H9 (cell line): Measurements from ENCODE around the gene KRTAP5-1. TPM values are rescaled to one million over a fixed set of nuclear protein-coding genes. Genes with fewer than 3 reads are reported as not detected.

Experiments used
- DNase-seq: peaks from one replicate; pipeline ENCODE4 v3.0.0-alpha.2; 2017
- H2AFZ ChIP-seq: one replicate; pipeline ENCODE4 v1.6.1; 2013; ENCODE audit warnings: mild to moderate bottlenecking, low read length, control low read depth, moderate library complexity
- H2AK5ac ChIP-seq: 2 replicates; pipeline ENCODE4 v1.6.1; 2013; ENCODE audit warnings: low read length, control low read depth, mixed read lengths; ENCODE audit not compliant: insufficient read length
- H2BK120ac ChIP-seq: one replicate; pipeline ENCODE4 v1.6.1; 2013; ENCODE audit warnings: low read depth, mild to moderate bottlenecking, low read length, control low read depth, inconsistent platforms; ENCODE audit not compliant: poor library complexity, severe bottlenecking
- H2BK12ac ChIP-seq: 2 replicates; pipeline ENCODE4 v1.6.1; 2013; ENCODE audit warnings: low read length, control low read depth, mixed read lengths, low read depth; ENCODE audit not compliant: insufficient read length
- H2BK15ac ChIP-seq: 2 replicates; pipeline ENCODE4 v1.6.1; 2013; ENCODE audit warnings: low read depth, low read length, control low read depth
- H2BK20ac ChIP-seq: one replicate; pipeline ENCODE4 v1.6.1; 2013; ENCODE audit warnings: low read depth, mild to moderate bottlenecking, low read length, control low read depth, inconsistent platforms; ENCODE audit not compliant: poor library complexity, severe bottlenecking
- H2BK5ac ChIP-seq: 2 replicates; pipeline ENCODE4 v1.6.1; 2013; ENCODE audit warnings: low read length, control low read depth, mixed read lengths; ENCODE audit not compliant: insufficient read length
- H3K14ac ChIP-seq: 2 replicates; pipeline ENCODE4 v1.6.1; 2013; ENCODE audit warnings: low read length, control low read depth; ENCODE audit not compliant: insufficient read depth
- H3K18ac ChIP-seq: 2 replicates; pipeline ENCODE4 v1.6.1; 2013; ENCODE audit warnings: low read depth, mild to moderate bottlenecking, mixed read lengths, low read length, control low read depth; ENCODE audit not compliant: insufficient read length
- H3K23ac ChIP-seq: 2 replicates; pipeline ENCODE4 v1.6.1; 2013; ENCODE audit warnings: low read length, control low read depth, mixed read lengths, low read depth; ENCODE audit not compliant: insufficient read length
- H3K23me2 ChIP-seq: 2 replicates; pipeline ENCODE4 v1.6.1; 2013; ENCODE audit warnings: low read depth, mild to moderate bottlenecking, mixed read lengths, low read length, control low read depth; ENCODE audit not compliant: insufficient read length, poor library complexity, severe bottlenecking
- H3K27ac ChIP-seq: 2 replicates; pipeline ENCODE4 v1.5.1; 2013; ENCODE audit warnings: low read length, control low read depth, mixed read lengths, low read depth; ENCODE audit not compliant: insufficient read length
- H3K27me3 ChIP-seq: 2 replicates; pipeline ENCODE4 v1.6.1; 2013; ENCODE audit warnings: low read length, control low read depth, inconsistent platforms; ENCODE audit not compliant: insufficient read depth
- H3K4ac ChIP-seq: 2 replicates; pipeline ENCODE4 v1.6.1; 2013; ENCODE audit warnings: low read depth, mild to moderate bottlenecking, control low read depth, inconsistent platforms, low read length, moderate library complexity
- H3K4me1 ChIP-seq: 2 replicates; pipeline ENCODE4 v1.6.1; 2013; ENCODE audit warnings: low read length, control low read depth, inconsistent platforms; ENCODE audit not compliant: insufficient read depth
- H3K4me2 ChIP-seq: 2 replicates; pipeline ENCODE4 v1.6.1; 2013; ENCODE audit warnings: low read length, control low read depth, mixed read lengths; ENCODE audit not compliant: insufficient read length, insufficient read depth
- H3K56ac ChIP-seq: 2 replicates; pipeline ENCODE4 v1.6.1; 2013; ENCODE audit warnings: low read depth, mild to moderate bottlenecking, mixed read lengths, low read length, control low read depth; ENCODE audit not compliant: insufficient read length
- H3K79me1 ChIP-seq: 2 replicates; pipeline ENCODE4 v1.6.1; 2013; ENCODE audit warnings: low read depth, mild to moderate bottlenecking, moderate library complexity, low read length, control low read depth, inconsistent platforms; ENCODE audit not compliant: insufficient read depth, poor library complexity, severe bottlenecking
- H3K79me2 ChIP-seq: 2 replicates; pipeline ENCODE4 v1.6.1; 2013; ENCODE audit warnings: low read length, control low read depth, inconsistent platforms; ENCODE audit not compliant: insufficient read depth
- H3K9ac ChIP-seq: 2 replicates; pipeline ENCODE4 v1.6.1; 2013; ENCODE audit warnings: low read length, control low read depth, mixed read lengths; ENCODE audit not compliant: insufficient read length; ENCODE audit errors: extremely low read depth
- H3K9me3 ChIP-seq: one replicate; pipeline ENCODE4 v1.6.1; 2013; ENCODE audit warnings: low read depth, low read length, inconsistent platforms; ENCODE audit not compliant: control insufficient read depth
- H3T11ph ChIP-seq: one replicate; pipeline ENCODE4 v1.6.1; 2013; ENCODE audit warnings: mild to moderate bottlenecking, low read length, control low read depth, inconsistent platforms
- H4K20me1 ChIP-seq: one replicate; pipeline ENCODE4 v1.6.1; 2013; ENCODE audit not compliant: control insufficient read depth, insufficient read length, insufficient read depth
- H4K5ac ChIP-seq: 2 replicates; pipeline ENCODE4 v1.6.1; 2013; ENCODE audit warnings: low read depth, mild to moderate bottlenecking, mixed read lengths, low read length, control low read depth; ENCODE audit not compliant: insufficient read length
- H4K8ac ChIP-seq: replicated peaks from 2 replicates; pipeline ENCODE4 v1.6.1; 2013; ENCODE audit warnings: low read length, control low read depth, mixed read lengths, low read depth; ENCODE audit not compliant: insufficient read length
- H4K91ac ChIP-seq: 2 replicates; pipeline ENCODE4 v1.6.1; 2013; ENCODE audit warnings: low read depth, mild to moderate bottlenecking, moderate library complexity, mixed read lengths, low read length, control low read depth; ENCODE audit not compliant: insufficient read length
- H3K27ac Mint-ChIP-seq, 3 experiments: 2 replicates in 2 of 3; 3 replicates in 1 of 3; pipeline ENCODE4 v1.8.0; 2020 to 2021; ENCODE audit warnings: mixed read lengths in 3 of 3, mild to moderate bottlenecking in 1 of 3, moderate library complexity in 1 of 3
- H3K27me3 Mint-ChIP-seq: 2 replicates; pipeline ENCODE4 v1.8.0; 2021; ENCODE audit warnings: low read depth, mild to moderate bottlenecking, moderate library complexity, mixed read lengths
- H3K36me3 Mint-ChIP-seq, 3 experiments: 2 replicates in 2 of 3; 3 replicates in 1 of 3; pipeline ENCODE4 v1.8.0; 2020 to 2021; ENCODE audit warnings: low read depth in 3 of 3, mixed read lengths in 3 of 3; ENCODE audit not compliant: insufficient read depth in 1 of 3
- H3K4me1 Mint-ChIP-seq, 2 experiments: 2 replicates each; pipeline ENCODE4 v1.8.0; 2020; ENCODE audit warnings: mixed read lengths in 2 of 2
- H3K4me3 Mint-ChIP-seq, 2 experiments: 2 replicates in 1 of 2; 3 replicates in 1 of 2; pipeline ENCODE4 v1.8.0; 2020 to 2021; ENCODE audit warnings: mild to moderate bottlenecking in 2 of 2, mixed read lengths in 2 of 2, moderate library complexity in 1 of 2
- H3K9me3 Mint-ChIP-seq, 2 experiments: 2 replicates in 1 of 2; 3 replicates in 1 of 2; pipeline ENCODE4 v1.8.0; 2020; ENCODE audit warnings: mild to moderate bottlenecking in 2 of 2, mixed read lengths in 2 of 2, moderate library complexity in 1 of 2
- WGBS: extraction: QIAGEN DNeasy Blood & Tissue Kit; methylation state at CpG from one replicate; pipeline ENCODE4 v1.1.7; 2013; ENCODE audit warnings: missing lambda C conversion rate, low lambda C conversion rate, mixed read lengths; ENCODE audit not compliant: insufficient read length; ENCODE audit errors: extremely low coverage; 5-methylcytosine and 5-hydroxymethylcytosine counted together
- total RNA-seq: library from RNA; stranded (reverse); gene quantifications from 2 replicates; pipeline ENCODE4 v1.2.1, GENCODE V29; 2021
- TF ChIP-seq, protein P1 (sequence below): fragments of 200-600 bp; sonication (generic); conservative IDR thresholded peaks from 3 replicates; pipeline ENCODE4 v1.8.0; 2021; ENCODE audit warnings: antibody characterized with exemption, mild to moderate bottlenecking

Gene KRTAP5-1
- total RNA-seq, 1 experiment from 2014 or later = not detected

DNA sequence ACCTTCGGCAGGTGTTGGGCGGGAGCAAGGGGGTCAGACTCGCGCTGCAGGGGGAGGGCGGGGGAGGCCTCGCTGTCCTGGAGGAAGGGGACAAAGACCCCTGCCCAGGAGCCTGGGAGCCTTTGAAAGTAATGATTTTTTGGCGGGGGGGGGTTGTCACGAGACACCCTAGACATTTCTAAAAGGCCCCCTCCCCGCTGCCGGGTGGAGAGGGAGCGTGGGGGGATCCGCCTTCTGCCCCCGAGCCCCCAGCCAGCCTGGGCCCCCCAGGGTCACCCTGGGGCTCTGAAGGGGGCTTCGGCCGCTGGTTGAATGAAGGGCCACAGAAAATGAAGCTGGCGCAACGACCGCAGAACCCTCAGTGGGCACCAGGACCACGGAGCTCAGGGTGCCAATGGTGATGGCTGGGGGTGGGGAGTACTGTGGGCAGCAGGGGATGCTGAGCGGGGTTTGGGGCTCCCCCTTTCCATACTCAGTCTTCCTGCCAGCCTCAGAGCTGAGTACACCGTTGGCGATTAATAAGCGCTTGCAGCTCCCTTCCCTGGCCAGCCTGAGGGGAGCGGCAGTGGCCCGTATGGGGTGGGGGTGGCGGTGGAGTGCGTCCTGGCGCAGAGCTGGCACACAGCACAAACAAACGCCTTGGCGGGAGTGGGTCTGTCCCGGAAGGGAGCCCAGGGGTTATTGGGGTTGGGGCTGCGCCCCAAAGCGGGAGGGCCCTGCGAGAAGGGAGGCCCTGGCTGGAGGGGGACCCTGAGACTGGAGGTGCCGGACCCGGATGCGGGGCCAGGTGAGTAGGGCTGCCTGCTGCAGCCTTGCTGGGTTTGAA, 11.8 kb downstream of the KRTAP5-1 start:
- Histone ChIP-seq H2BK120ac (no peak overlapping the region), H4K5ac (no peak overlapping the region), H3K9me3 (no peaks in the 10 kb centered on the region), H2BK15ac (no peak overlapping the region), H3K4ac (no peak overlapping the region), H3K14ac (no peak overlapping the region), H2BK12ac (no peak overlapping the region), H3K79me1 (no peaks in the 10 kb centered on the region), H4K20me1 (no peaks in the 10 kb centered on the region), H3K4me1 (no peaks in the 10 kb centered on the region), H3K27me3 (peaks cover 19% of the 10 kb centered on the region), H2AK5ac (no peak overlapping the region), H3K27ac (no peak overlapping the region), H2BK5ac (no peak overlapping the region), H3T11ph (no peak overlapping the region), H4K8ac (no peak overlapping the region), H2AFZ (no peak overlapping the region), H3K56ac (no peak overlapping the region), H3K18ac (peak overlapping the region; percentile 66), H3K4me2 (peak overlapping the region; percentile 54), H3K79me2 (no peaks in the 10 kb centered on the region), H4K91ac (no peak overlapping the region), H3K23ac (no peak overlapping the region), H3K23me2 (peaks cover 22% of the 10 kb centered on the region), H2BK20ac (no peak overlapping the region), H3K9ac (no peak overlapping the region)
- no peak for DNase-seq
- WGBS = no CpG with 5 or more reads among the region's 37 CpGs
- peaks cover 0 to 3% (median 0%) of the 10 kb centered on the region in 3 experiments; a peak in 3 of 7 replicates for H3K36me3 Mint-ChIP-seq
- H3K27ac Mint-ChIP-seq = no peak overlapping the region
- peaks cover 17 to 31% of the 10 kb centered on the region in 2 experiments for H3K4me1 Mint-ChIP-seq
- TF ChIP-seq, protein P1, sequence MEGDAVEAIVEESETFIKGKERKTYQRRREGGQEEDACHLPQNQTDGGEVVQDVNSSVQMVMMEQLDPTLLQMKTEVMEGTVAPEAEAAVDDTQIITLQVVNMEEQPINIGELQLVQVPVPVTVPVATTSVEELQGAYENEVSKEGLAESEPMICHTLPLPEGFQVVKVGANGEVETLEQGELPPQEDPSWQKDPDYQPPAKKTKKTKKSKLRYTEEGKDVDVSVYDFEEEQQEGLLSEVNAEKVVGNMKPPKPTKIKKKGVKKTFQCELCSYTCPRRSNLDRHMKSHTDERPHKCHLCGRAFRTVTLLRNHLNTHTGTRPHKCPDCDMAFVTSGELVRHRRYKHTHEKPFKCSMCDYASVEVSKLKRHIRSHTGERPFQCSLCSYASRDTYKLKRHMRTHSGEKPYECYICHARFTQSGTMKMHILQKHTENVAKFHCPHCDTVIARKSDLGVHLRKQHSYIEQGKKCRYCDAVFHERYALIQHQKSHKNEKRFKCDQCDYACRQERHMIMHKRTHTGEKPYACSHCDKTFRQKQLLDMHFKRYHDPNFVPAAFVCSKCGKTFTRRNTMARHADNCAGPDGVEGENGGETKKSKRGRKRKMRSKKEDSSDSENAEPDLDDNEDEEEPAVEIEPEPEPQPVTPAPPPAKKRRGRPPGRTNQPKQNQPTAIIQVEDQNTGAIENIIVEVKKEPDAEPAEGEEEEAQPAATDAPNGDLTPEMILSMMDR = no peak
- H3K4me3 Mint-ChIP-seq = peak overlapping the region; percentile 41 to 63; a peak in 4 of 5 replicates
- H3K27me3 Mint-ChIP-seq = peaks cover 79% of the 10 kb centered on the region
- H3K9me3 Mint-ChIP-seq = peaks cover 3% of the 10 kb centered on the region in 2 experiments
